Thyroid gland (tissue), 4 donors: ENCODE results near the gene DUSP10. TPM values are rescaled to one million over a fixed set of nuclear protein-coding genes. Genes with fewer than 3 reads are reported as not detected.

ENCODE experiments used
- DNase-seq, 2 donors: peaks; one replicate each; pipeline ENCODE4 v3.0.0-alpha.2; 2019
- H3K27ac ChIP-seq, 3 donors: fragments of 200-600 bp; sonication (generic); 1 replicate in 2 of 3; 2 replicates in 1 of 3; pipeline ENCODE4 v1.5.1; 2016 to 2019; ENCODE audit warnings: mild to moderate bottlenecking in 1 of 3, moderate library complexity in 1 of 3
- H3K27me3 ChIP-seq: fragments of 200-600 bp; sonication (generic); one replicate; pipeline ENCODE4 v1.5.1; 2019
- H3K36me3 ChIP-seq, 2 donors: fragments of 200-600 bp; sonication (generic); one replicate each; pipeline ENCODE4 v1.5.1; 2016 to 2019
- H3K4me1 ChIP-seq, 2 donors: fragments of 200-600 bp; sonication (generic); one replicate each; pipeline ENCODE4 v1.5.1; 2017 to 2019
- H3K4me3 ChIP-seq, 3 donors: fragments of 200-600 bp; sonication (generic); replicated peaks in 1 of 3; 1 replicate in 2 of 3; 2 replicates in 1 of 3; pipeline ENCODE4 v1.5.1; 2016; ENCODE audit warnings: mild to moderate bottlenecking in 1 of 3
- H3K9me3 ChIP-seq: fragments of 200-600 bp; sonication (generic); one replicate; pipeline ENCODE4 v1.5.1; 2017
- POLR2A ChIP-seq, 2 donors: fragments of 450-650 bp; IDR thresholded peaks; one replicate each; pipeline ENCODE4 v1.6.1; 2017; ENCODE audit warnings: antibody characterized with exemption in 2 of 2, mild to moderate bottlenecking in 2 of 2, moderate library complexity in 1 of 2
- WGBS, 2 donors: methylation state at CpG; one replicate each; pipeline ENCODE4 v1.1.5; 2017; 5-methylcytosine and 5-hydroxymethylcytosine counted together
- intact Hi-C: fragments of 100-400 bp; cut with DNase I; formaldehyde crosslinking; loops from one replicate; pipeline ENCODE4 v1.15.1; 2023
- total RNA-seq, 4 donors: library from RNA; depleted of rRNA; stranded (reverse); fragments of >200 nt; gene quantifications; one replicate each; pipeline ENCODE4 v1.2.3, GENCODE V29; 2016
- TF ChIP-seq, protein P1 (sequence below), 6 experiments: fragments of 200-600 bp in 3 of 6; fragments of 450-650 bp in 3 of 6; sonication (generic) in 3 of 6; IDR thresholded peaks; one replicate each; pipeline ENCODE4 v1.5.1; 2016 to 2019; ENCODE audit warnings: antibody characterized with exemption in 6 of 6, mild to moderate bottlenecking in 2 of 6, inconsistent platforms in 1 of 6, moderate library complexity in 1 of 6

Gene DUSP10
- total RNA-seq, 4 donors from 2014 or later, result 7.2 to 13.8 (median 8.6) TPM

DNA sequence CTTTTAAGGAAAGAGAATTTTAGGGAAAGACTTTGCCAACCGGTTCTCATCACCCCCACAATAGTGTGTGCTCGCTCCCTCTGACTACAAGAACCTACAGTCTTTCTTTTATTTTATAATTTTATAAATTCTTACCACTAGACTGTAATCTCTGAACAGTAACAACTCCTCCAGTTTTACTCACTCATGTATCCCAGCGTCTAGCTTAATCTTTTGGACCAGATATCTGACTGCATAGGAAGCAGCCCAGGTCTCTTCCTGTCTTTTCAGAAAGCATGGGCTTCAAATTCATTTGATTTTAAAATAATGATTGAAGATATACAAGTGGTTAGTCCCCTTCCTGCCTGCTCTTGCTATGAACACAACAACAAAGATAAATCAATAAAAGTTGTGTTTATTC, 19.0 kb upstream of the DUSP10 start:
- Histone ChIP-seq H3K4me3 (no peak overlapping the region), H3K9me3 (no peaks in the 10 kb centered on the region), H3K27ac (no peak overlapping the region), H3K36me3 (no peaks in the 10 kb centered on the region), H3K27me3 (no peaks in the 10 kb centered on the region), H3K4me1 (peaks cover 0 to 8% of the 10 kb centered on the region in 2 donors)
- intact Hi-C loops, result no loop called here
- no peak for DNase-seq
- WGBS, 2 donors, result 86 to 89% methylated on average over 3 of the region's 3 CpGs
- TF ChIP-seq, protein P1, sequence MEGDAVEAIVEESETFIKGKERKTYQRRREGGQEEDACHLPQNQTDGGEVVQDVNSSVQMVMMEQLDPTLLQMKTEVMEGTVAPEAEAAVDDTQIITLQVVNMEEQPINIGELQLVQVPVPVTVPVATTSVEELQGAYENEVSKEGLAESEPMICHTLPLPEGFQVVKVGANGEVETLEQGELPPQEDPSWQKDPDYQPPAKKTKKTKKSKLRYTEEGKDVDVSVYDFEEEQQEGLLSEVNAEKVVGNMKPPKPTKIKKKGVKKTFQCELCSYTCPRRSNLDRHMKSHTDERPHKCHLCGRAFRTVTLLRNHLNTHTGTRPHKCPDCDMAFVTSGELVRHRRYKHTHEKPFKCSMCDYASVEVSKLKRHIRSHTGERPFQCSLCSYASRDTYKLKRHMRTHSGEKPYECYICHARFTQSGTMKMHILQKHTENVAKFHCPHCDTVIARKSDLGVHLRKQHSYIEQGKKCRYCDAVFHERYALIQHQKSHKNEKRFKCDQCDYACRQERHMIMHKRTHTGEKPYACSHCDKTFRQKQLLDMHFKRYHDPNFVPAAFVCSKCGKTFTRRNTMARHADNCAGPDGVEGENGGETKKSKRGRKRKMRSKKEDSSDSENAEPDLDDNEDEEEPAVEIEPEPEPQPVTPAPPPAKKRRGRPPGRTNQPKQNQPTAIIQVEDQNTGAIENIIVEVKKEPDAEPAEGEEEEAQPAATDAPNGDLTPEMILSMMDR (IDR thresholded peaks at IDR 0.05), result no peak
- no peak for TF ChIP-seq POLR2A (IDR thresholded peaks at IDR 0.05)

DNA sequence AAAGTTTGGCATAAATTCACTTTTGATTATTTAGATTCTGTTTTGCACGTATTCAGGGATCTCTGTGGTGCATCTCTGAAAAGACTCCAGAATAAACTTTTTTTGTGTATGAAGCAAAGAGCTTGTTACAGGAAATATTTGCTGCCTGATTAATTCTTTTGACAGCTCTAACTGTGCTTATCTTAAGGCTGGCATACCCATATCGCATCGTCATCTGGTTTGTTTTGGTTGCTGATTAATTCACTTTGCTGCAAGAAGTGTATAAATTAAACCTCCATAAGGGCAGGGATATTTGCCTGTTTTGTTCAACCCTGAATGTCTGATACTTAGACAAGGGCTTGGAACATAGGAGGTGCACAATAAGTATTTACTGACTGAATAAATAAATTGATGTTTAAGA, 17.5 kb upstream of the DUSP10 start:
- Histone ChIP-seq H3K27me3 (no peaks in the 10 kb centered on the region), H3K4me1 (peaks cover 0 to 8% of the 10 kb centered on the region in 2 donors), H3K9me3 (no peaks in the 10 kb centered on the region), H3K27ac (no peak overlapping the region), H3K4me3 (no peak overlapping the region), H3K36me3 (no peaks in the 10 kb centered on the region)
- intact Hi-C loops, result no loop called here
- 80 to 93% methylated on average over 3 of the region's 3 CpGs for WGBS, 2 donors
- DNase-seq, result no peak
- TF ChIP-seq, protein P1 (IDR thresholded peaks at IDR 0.05), result no peak
- no peak for TF ChIP-seq POLR2A (IDR thresholded peaks at IDR 0.05)

DNA sequence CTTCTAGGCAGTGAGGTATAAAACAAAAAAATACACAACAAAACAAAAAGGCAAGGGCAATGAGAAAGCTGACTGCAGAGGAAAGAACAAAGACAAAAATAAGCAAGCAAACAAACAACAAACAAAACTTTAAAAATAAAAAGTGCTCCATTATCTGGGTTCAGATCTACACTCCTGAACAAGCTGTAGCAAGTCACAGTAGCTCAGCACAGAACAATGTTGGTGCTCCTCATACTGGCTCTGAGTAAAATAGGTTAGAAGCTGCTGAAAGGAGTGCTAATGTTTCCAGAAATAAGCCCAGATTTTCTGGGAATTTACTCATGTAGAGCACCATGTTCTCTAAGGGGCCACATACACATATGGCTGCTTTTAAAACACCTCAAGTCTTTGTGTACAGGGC, 16.6 kb upstream of the DUSP10 start:
- DNase-seq, result no peak
- peaks cover 0 to 8% of the 10 kb centered on the region in 2 donors for H3K4me1 ChIP-seq
- no peaks in the 10 kb centered on the region for H3K36me3 ChIP-seq
- H3K27ac ChIP-seq, result no peak overlapping the region
- H3K9me3 ChIP-seq, result no peaks in the 10 kb centered on the region
- no peaks in the 10 kb centered on the region for H3K27me3 ChIP-seq
- intact Hi-C loops, result no loop called here
- TF ChIP-seq POLR2A (IDR thresholded peaks at IDR 0.05), result no peak
- TF ChIP-seq, protein P1 (IDR thresholded peaks at IDR 0.05), result no peak
- H3K4me3 ChIP-seq, result no peak overlapping the region

DNA sequence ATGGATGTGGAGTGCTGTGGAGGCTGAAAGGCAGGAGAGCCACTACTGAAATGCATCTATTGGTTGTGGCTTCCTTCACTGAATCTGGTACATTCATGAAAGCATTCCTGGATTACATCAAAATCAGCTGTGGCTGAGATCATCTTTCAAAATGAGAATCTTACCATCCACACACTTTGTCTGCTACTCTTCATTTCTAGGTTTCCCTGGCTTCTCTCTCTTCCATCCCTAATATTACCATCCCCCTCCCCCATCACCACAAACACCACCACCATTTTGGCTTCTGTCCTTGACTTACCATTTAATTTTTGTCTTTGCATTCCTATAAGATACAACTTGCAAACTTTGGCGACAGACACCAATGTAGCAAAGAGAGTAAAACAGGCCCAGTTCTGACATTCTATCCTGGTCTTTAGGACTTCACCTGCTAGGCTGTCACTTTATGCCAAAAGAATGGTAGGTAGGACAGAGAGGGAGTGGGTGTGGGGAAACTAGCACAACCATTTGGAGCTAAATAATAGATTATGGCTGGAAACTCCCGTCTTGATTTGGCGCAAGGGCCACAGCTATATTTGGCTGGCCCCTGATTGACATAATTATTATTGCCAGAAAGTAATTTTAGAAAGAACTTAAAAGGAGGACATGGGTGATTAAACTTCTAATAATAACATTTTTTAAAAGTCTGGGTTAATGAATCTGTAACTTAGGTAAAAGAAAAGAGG, 15.1 kb upstream of the DUSP10 start:
- WGBS, 2 donors, result 89 to 93% methylated on average over 3 of the region's 3 CpGs
- TF ChIP-seq, protein P1 (IDR thresholded peaks at IDR 0.05), result no peak
- TF ChIP-seq POLR2A (IDR thresholded peaks at IDR 0.05), result no peak
- no peak overlapping the region for H3K4me3 ChIP-seq
- no peaks in the 10 kb centered on the region for H3K9me3 ChIP-seq
- H3K36me3 ChIP-seq, result no peaks in the 10 kb centered on the region
- no peak for DNase-seq
- intact Hi-C loops, result no loop called here
- H3K4me1 ChIP-seq, result peaks cover 0 to 8% of the 10 kb centered on the region in 2 donors
- no peaks in the 10 kb centered on the region for H3K27me3 ChIP-seq
- H3K27ac ChIP-seq, result no peak overlapping the region

DNA sequence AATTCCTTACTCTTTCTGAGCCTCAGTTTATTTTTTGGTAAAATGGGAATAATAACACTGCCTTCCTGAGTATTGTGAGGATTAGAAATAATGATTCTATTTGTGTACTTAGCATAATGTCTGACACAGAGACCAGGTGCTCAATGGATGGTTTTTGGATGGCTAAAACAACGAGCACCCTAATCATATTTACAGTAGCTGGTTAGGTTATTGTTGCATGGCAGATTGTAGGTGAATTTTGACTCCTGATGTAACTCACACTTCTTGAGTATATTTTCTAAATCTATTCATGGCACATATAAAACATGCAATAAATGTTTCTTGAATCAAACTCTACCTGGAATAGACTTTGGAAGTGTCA, 11.9 kb upstream of the DUSP10 start:
- intact Hi-C loops, result no loop called here
- no peaks in the 10 kb centered on the region for H3K9me3 ChIP-seq
- no peaks in the 10 kb centered on the region for H3K27me3 ChIP-seq
- 90 to 95% methylated on average over 1 of the region's 1 CpG for WGBS, 2 donors
- H3K4me3 ChIP-seq, result no peak overlapping the region
- TF ChIP-seq, protein P1 (IDR thresholded peaks at IDR 0.05), result no peak
- TF ChIP-seq POLR2A (IDR thresholded peaks at IDR 0.05), result no peak
- no peak overlapping the region for H3K27ac ChIP-seq
- H3K36me3 ChIP-seq, result no peaks in the 10 kb centered on the region
- H3K4me1 ChIP-seq, result peaks cover 0 to 8% of the 10 kb centered on the region in 2 donors
- DNase-seq, result no peak
